ENCODE data around the gene ZNF133. TPM values are rescaled to one million over a fixed set of nuclear protein-coding genes. Genes with fewer than 3 reads are reported as not detected.

ZNF133 gene
- total and polyA plus RNA-seq, 2 donors (not counting 3 experiments of a cell fraction or from before 2014, with no cell fraction given), result 11.1 to 13.8 TPM

DNA sequence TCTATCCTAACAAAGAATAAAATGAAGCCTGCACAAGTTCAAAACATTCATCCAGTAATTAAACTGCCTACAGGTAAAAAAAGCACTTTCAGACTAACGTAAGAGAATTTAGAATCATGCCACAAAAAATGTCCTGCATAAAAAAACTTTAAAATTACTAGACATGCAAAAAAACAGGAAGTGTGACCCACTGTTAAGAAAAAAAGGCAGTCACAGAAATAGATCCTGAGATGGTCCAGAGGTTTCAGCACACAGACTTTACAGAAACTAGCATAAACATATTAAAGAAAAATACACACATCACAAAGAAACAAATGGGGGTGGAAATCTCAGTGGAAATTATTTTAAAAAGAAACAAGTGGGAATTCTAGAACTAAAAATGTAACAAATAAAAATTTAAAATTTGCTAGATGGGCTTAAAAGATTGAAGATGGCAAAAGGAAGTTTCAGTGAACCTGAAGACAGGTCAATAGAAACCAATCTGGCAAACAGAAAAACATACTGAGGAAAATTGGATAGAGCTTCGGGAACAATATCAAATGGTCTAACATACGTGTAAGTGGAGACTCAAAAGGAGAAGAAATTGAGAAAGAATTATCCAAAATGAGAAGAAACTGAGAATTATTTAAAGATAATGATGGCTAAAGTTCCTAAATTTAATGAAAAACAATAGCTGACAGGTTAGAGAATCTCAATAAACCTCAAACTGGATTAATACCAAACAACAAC, 3.4 kb upstream of the ZNF133 start:
- Histone ChIP-seq H3K4me2 (ENCODE audit: insufficient read depth, low read length) (no peak overlapping the region), H3K9ac (replicated peaks; ENCODE audit: extremely low read depth, insufficient read depth, low read length) (no peak overlapping the region), H3K4me3 (replicated peaks in 1 of 3; ENCODE audit: insufficient read depth in 1 of 3, low read depth in 1 of 3, low read length in 3 of 3) (no peak overlapping the region), H2AFZ (ENCODE audit: low read depth, low read length) (no peak overlapping the region), H3K9me3 (replicated peaks; ENCODE audit: control insufficient read depth, insufficient read depth, low read length) (no peaks in the 10 kb centered on the region), H3K9me1 (replicated peaks; ENCODE audit: control insufficient read depth, extremely low read depth, insufficient read depth, low read length) (no peaks in the 10 kb centered on the region), H3K27ac (ENCODE audit: insufficient read depth, low read depth, low read length) (no peak overlapping the region), H3K4me1 (ENCODE audit: control insufficient read depth, extremely low read depth, insufficient read depth, low read length) (peaks cover 7% of the 10 kb centered on the region), H3K36me3 (ENCODE audit: control insufficient read depth in 2 of 2, extremely low read depth in 1 of 2, insufficient read depth in 2 of 2, low read length in 2 of 2) (no peaks in the 10 kb centered on the region), H3K27me3 (ENCODE audit: control insufficient read depth in 2 of 2, insufficient read depth in 2 of 2, low read length in 2 of 2) (peaks cover 6 to 19% of the 10 kb centered on the region in 2 experiments), H4K20me1 (replicated peaks; ENCODE audit: control insufficient read depth, extremely low read depth, insufficient read depth, low read length) (no peaks in the 10 kb centered on the region), H3K79me2 (ENCODE audit: control insufficient read depth, insufficient read depth, low read length) (peaks cover 12% of the 10 kb centered on the region)
- DNase-seq (ENCODE audit: low read depth, low spot score) (peak; percentile 14), FAIRE-seq (no peak)
- TF ChIP-seq FOS (IDR thresholded peaks at IDR 0.05; ENCODE audit: borderline replicate concordance, insufficient read depth, low read length) (no peak), MYC (IDR thresholded peaks at IDR 0.05; ENCODE audit: low read depth, low read length) (no peak), JUN (IDR thresholded peaks at IDR 0.05; ENCODE audit: borderline replicate concordance, insufficient read depth, insufficient read length, low read depth) (no peak), GATA2 (IDR thresholded peaks at IDR 0.05; ENCODE audit: insufficient read depth, insufficient read length, low read depth, low read length) (no peak), POLR2A (IDR thresholded peaks at IDR 0.05; ENCODE audit: low read depth, low read length) (no peak), POLR2AphosphoS5 (IDR thresholded peaks at IDR 0.05; ENCODE audit: insufficient read depth, low read depth, low read length) (no peak), EZH2 (IDR thresholded peaks at IDR 0.05; ENCODE audit: borderline replicate concordance, low read depth, low read length, severe bottlenecking) (no peak)
- TF ChIP-seq, protein P1, sequence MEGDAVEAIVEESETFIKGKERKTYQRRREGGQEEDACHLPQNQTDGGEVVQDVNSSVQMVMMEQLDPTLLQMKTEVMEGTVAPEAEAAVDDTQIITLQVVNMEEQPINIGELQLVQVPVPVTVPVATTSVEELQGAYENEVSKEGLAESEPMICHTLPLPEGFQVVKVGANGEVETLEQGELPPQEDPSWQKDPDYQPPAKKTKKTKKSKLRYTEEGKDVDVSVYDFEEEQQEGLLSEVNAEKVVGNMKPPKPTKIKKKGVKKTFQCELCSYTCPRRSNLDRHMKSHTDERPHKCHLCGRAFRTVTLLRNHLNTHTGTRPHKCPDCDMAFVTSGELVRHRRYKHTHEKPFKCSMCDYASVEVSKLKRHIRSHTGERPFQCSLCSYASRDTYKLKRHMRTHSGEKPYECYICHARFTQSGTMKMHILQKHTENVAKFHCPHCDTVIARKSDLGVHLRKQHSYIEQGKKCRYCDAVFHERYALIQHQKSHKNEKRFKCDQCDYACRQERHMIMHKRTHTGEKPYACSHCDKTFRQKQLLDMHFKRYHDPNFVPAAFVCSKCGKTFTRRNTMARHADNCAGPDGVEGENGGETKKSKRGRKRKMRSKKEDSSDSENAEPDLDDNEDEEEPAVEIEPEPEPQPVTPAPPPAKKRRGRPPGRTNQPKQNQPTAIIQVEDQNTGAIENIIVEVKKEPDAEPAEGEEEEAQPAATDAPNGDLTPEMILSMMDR (IDR thresholded peaks at IDR 0.05; ENCODE audit: extremely low read depth in 1 of 2, insufficient read depth in 1 of 2, low read depth in 1 of 2, low read length in 2 of 2), result no peak
- TF ChIP-seq, protein P2, sequence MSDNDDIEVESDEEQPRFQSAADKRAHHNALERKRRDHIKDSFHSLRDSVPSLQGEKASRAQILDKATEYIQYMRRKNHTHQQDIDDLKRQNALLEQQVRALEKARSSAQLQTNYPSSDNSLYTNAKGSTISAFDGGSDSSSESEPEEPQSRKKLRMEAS (IDR thresholded peaks at IDR 0.05; ENCODE audit: insufficient read depth, insufficient read length), result no peak
- ChIA-PET CTCF (no interaction called here), POLR2A (no interaction called here)
- dilution Hi-C loops (cut with MboI; ENCODE audit: extremely low pct_ligation_motif_present, low sequenced_read_pairs), result no loop called here
- BruUV-seq (replicated peaks), result no TSS peak
- intact Hi-C loops (cut with micrococcal nuclease), result loop anchor here (5.0 kb wide), 3 partner anchors 182 to 603 kb away; partner anchors contain the start of genes DTD1, DZANK1, POLR3F and RRBP1

Measured in endothelial cell of umbilical vein (primary cell).